Measurements from ENCODE around the gene CAMK2B.

GRCh38 chr7:44286618-44287487 lies 38.5 kb downstream of the CAMK2B start:
- TF ChIP-seq POLR2A (IDR thresholded peaks at IDR 0.05; ENCODE audit: low read length), result no peak
- TF ChIP-seq GATA1 (IDR thresholded peaks at IDR 0.05; ENCODE audit: low read depth, low read length), result no peak

Data from erythroblast (primary cell).